HCT116 (cell line): ENCODE results near the gene C6orf118. TPM values are rescaled to one million over a fixed set of nuclear protein-coding genes. Genes with fewer than 3 reads are reported as not detected.

Experiments used
- ATAC-seq: fragments of 200-7000 bp; cut with Tn5 transposase; 2 replicates; pipeline ENCODE4 v1.9.1; 2020; ENCODE audit warnings: mild to moderate bottlenecking, moderate library complexity
- BruUV-seq: library from RNA; stranded (reverse); fragments of 400-500 nt; replicated peaks from 2 replicates; lab custom pipeline; 2021; lab: Mats Ljungman, UMichigan
- CTCF ChIA-PET: fragments of 300-600 bp; sonication (Branson Sonifier 250); formaldehyde crosslinking; loops from one replicate; lab custom pipeline; 2021; ENCODE audit warnings: antibody characterized with exemption; lab: Charles Lee
- POLR2A ChIA-PET: fragments of 300-600, 350-600 bp; sonication (Branson Sonifier 250); formaldehyde crosslinking; loops from one replicate; lab custom pipeline; 2021; ENCODE audit warnings: antibody characterized with exemption; lab: Charles Lee
- RAD21 ChIA-PET, 2 experiments: fragments of 300-600 bp; sonication (Branson Sonifier 250); formaldehyde crosslinking; loops; one replicate each; lab custom pipeline; 2023; ENCODE audit warnings: low total read pairs in 2 of 2; ENCODE audit not compliant: uncharacterized antibody in 2 of 2, unreplicated experiment in 2 of 2, low non-redundant PET in 1 of 2; lab: Charles Lee
- DNase-seq: peaks from one replicate; pipeline ENCODE4 v3.0.0-alpha.2; 2010; ENCODE audit warnings: low read depth, low spot score
- H2AFZ ChIP-seq: fragments of 200-600 bp; shearing (Covaris generic), sonication (generic); 2 replicates; pipeline ENCODE4 v1.6.1; 2017; ENCODE audit warnings: low read depth, mixed run types, mixed read lengths, antibody characterized with exemption, low read length; ENCODE audit not compliant: poor library complexity, severe bottlenecking
- H3K27ac ChIP-seq: 2 replicates; pipeline ENCODE4 v1.5.1; 2012; ENCODE audit warnings: low read depth, low read length
- H3K27me3 ChIP-seq: fragments of 200-600 bp; sonication (generic); 2 replicates; pipeline ENCODE4 v1.6.1; 2016; ENCODE audit warnings: mixed run types, low read length, mixed read lengths; ENCODE audit not compliant: insufficient read depth
- H3K36me3 ChIP-seq, 2 experiments: fragments of 200-500 bp in 1 of 2; fragments of 200-600 bp in 1 of 2; sonication (Bioruptor generic) in 1 of 2; sonication (generic) in 1 of 2; 2 replicates each; pipeline versions ENCODE4 v1.5.1 to v1.6.1; 2014 to 2016; ENCODE audit warnings: low read length in 2 of 2, inconsistent platforms in 1 of 2, mixed read lengths in 1 of 2, mixed run types in 1 of 2; ENCODE audit not compliant: insufficient read depth in 2 of 2, control insufficient read depth in 1 of 2
- H3K4me1 ChIP-seq, 2 experiments: fragments of 200-600 bp in 1 of 2; sonication (generic) in 1 of 2; 2 replicates each; pipeline versions ENCODE4 v1.5.1 to v1.6.1; 2012 to 2017; ENCODE audit warnings: low read length in 2 of 2, inconsistent platforms in 1 of 2, mild to moderate bottlenecking in 1 of 2, mixed read lengths in 1 of 2, mixed run types in 1 of 2, moderate library complexity in 1 of 2; ENCODE audit not compliant: insufficient read depth in 2 of 2, control insufficient read depth in 1 of 2
- H3K4me2 ChIP-seq: fragments of 200-600 bp; sonication (generic); 2 replicates; pipeline ENCODE4 v1.6.1; 2017; ENCODE audit warnings: mixed run types, low read length, mixed read lengths
- H3K4me3 ChIP-seq, 2 experiments: fragments of 200-600 bp in 1 of 2; sonication (generic) in 1 of 2; replicated peaks in 1 of 2; 2 replicates each; pipeline ENCODE4 v1.5.1; 2011 to 2016; ENCODE audit warnings: low read length in 2 of 2, control low read depth in 1 of 2, low read depth in 1 of 2, mild to moderate bottlenecking in 1 of 2, mixed read lengths in 1 of 2, mixed run types in 1 of 2
- H3K79me2 ChIP-seq: fragments of 200-600 bp; sonication (generic); 2 replicates; pipeline ENCODE4 v1.6.1; 2017; ENCODE audit warnings: mild to moderate bottlenecking, mixed run types, low read length, moderate library complexity, mixed read lengths; ENCODE audit not compliant: insufficient read depth
- H3K9ac ChIP-seq: fragments of 200-600 bp; sonication (generic); 2 replicates; pipeline ENCODE4 v1.6.1; 2016; ENCODE audit warnings: low read length, mixed read lengths
- H3K9me2 ChIP-seq: fragments of 200-600 bp; sonication (generic), shearing (Covaris generic); 2 replicates; pipeline ENCODE4 v1.6.1; 2017; ENCODE audit warnings: mixed run types, mild to moderate bottlenecking, moderate library complexity; ENCODE audit not compliant: insufficient read depth
- H3K9me3 ChIP-seq, 2 experiments: fragments of 200-500 bp in 1 of 2; fragments of 200-600 bp in 1 of 2; sonication (Bioruptor generic) in 1 of 2; sonication (generic) in 1 of 2; 2 replicates each; pipeline ENCODE4 v1.6.1; 2014 to 2017; ENCODE audit warnings: low read length in 2 of 2, mixed read lengths in 2 of 2, inconsistent platforms in 1 of 2, low read depth in 1 of 2, mild to moderate bottlenecking in 1 of 2, mixed run types in 1 of 2, moderate library complexity in 1 of 2; ENCODE audit not compliant: control insufficient read depth in 1 of 2, insufficient read depth in 1 of 2
- H4K20me1 ChIP-seq: fragments of 200-600 bp; sonication (generic), shearing (Covaris generic); 2 replicates; pipeline ENCODE4 v1.6.1; 2017; ENCODE audit warnings: mixed run types, mild to moderate bottlenecking, moderate library complexity; ENCODE audit not compliant: insufficient read depth
- CBX3 ChIP-seq: IDR thresholded peaks from 2 replicates; pipeline ENCODE4 v1.6.1; 2012; ENCODE audit warnings: low read depth
- CTCF ChIP-seq, 3 experiments: fragments of 200-600 bp in 1 of 3; sonication (generic) in 1 of 3; IDR thresholded peaks in 2 of 3; conservative IDR thresholded peaks in 1 of 3; 2 replicates each; pipeline ENCODE4 v1.5.1; 2012 to 2017; ENCODE audit warnings: low read depth in 2 of 3, low read length in 2 of 3, antibody characterized with exemption in 1 of 3, borderline replicate concordance in 1 of 3, control low read depth in 1 of 3, mild to moderate bottlenecking in 1 of 3, mixed read lengths in 1 of 3, mixed run types in 1 of 3, moderate library complexity in 1 of 3; ENCODE audit not compliant: insufficient read depth in 1 of 3
- ELF1 ChIP-seq: IDR thresholded peaks from 2 replicates; pipeline ENCODE4 v1.6.1; 2012; ENCODE audit warnings: low read depth, borderline replicate concordance
- EZH2 ChIP-seq: fragments of 200-600 bp; sonication (generic); IDR thresholded peaks from 2 replicates; pipeline ENCODE4 v1.6.1; 2017; ENCODE audit warnings: antibody characterized with exemption, mixed run types
- EZH2phosphoT487 ChIP-seq: fragments of 200-600 bp; IDR thresholded peaks from 2 replicates; pipeline ENCODE4 v1.6.1; 2018; ENCODE audit warnings: antibody characterized with exemption, borderline replicate concordance
- FOSL1 ChIP-seq: IDR thresholded peaks from 2 replicates; pipeline ENCODE4 v1.6.1; 2012; ENCODE audit warnings: low read depth
- JUND ChIP-seq: IDR thresholded peaks from 2 replicates; pipeline ENCODE4 v1.6.1; 2012
- MAX ChIP-seq: IDR thresholded peaks from 2 replicates; pipeline ENCODE4 v1.6.1; 2012
- SP1 ChIP-seq: IDR thresholded peaks from 2 replicates; pipeline ENCODE4 v1.6.1; 2012; ENCODE audit warnings: low read depth
- SRF ChIP-seq: IDR thresholded peaks from 2 replicates; pipeline ENCODE4 v1.6.1; 2012; ENCODE audit warnings: low read depth
- TCF7L2 ChIP-seq: IDR thresholded peaks from 2 replicates; pipeline ENCODE4 v1.7.0; 2011; ENCODE audit warnings: borderline replicate concordance, inconsistent platforms; ENCODE audit not compliant: insufficient read depth, insufficient read length; ENCODE audit errors: extremely low read depth
- ZFX ChIP-seq: fragments of 450-650 bp; IDR thresholded peaks from 2 replicates; pipeline ENCODE4 v1.6.1; 2017
- ZNF274 ChIP-seq: fragments of 200-500 bp; sonication (Bioruptor generic); IDR thresholded peaks from 2 replicates; pipeline ENCODE4 v1.6.1; 2014; ENCODE audit warnings: mild to moderate bottlenecking, low read depth, low read length, inconsistent platforms
- intact Hi-C: fragments of 100-400 bp; cut with micrococcal nuclease; formaldehyde crosslinking; loops from 2 replicates; pipeline ENCODE4 v1.10.0; 2022
- total RNA-seq: library from RNA; stranded (reverse); gene quantifications from one replicate; pipeline ENCODE4 v1.2.1, GENCODE V29; 2021; ENCODE audit not compliant: unreplicated experiment

Gene C6orf118
- total RNA-seq, 1 experiment from 2014 or later = not detected

GRCh38 chr6:165243801-165244200 lies 65.6 kb downstream of the C6orf118 start:
- DNase-seq = no peak
- no peak overlapping the region for H3K4me2 ChIP-seq
- intact Hi-C loops = no loop called here
- peaks cover 0 to 11% of the 10 kb centered on the region in 2 experiments; a peak in 2 of 4 replicates for H3K9me3 ChIP-seq
- H3K79me2 ChIP-seq = no peaks in the 10 kb centered on the region
- POLR2A ChIA-PET = no interaction called here
- H3K4me1 ChIP-seq = no peaks in the 10 kb centered on the region
- no peaks in the 10 kb centered on the region for H3K9me2 ChIP-seq
- CTCF ChIA-PET = no interaction called here
- H3K27ac ChIP-seq = no peak overlapping the region
- ATAC-seq = no peak
- H4K20me1 ChIP-seq = no peaks in the 10 kb centered on the region
- no peaks in the 10 kb centered on the region for H3K27me3 ChIP-seq
- TF ChIP-seq FOSL1 (no peak), TCF7L2 (no peak), MAX (no peak), ELF1 (no peak), EZH2 (no peak), CTCF (IDR thresholded peaks at IDR 0.05 in 2 of 3, conservative IDR thresholded peaks at IDR 0.05 in 1 of 3; ENCODE audit: borderline replicate concordance in 1 of 3, insufficient read depth in 1 of 3, low read depth in 2 of 3, low read length in 2 of 3) (no peak), JUND (no peak), SRF (no peak), ZNF274 (no peak), ZFX (no peak), SP1 (no peak), EZH2phosphoT487 (no peak), CBX3 (no peak)
- RAD21 ChIA-PET = no interaction called here
- no peak overlapping the region for H3K4me3 ChIP-seq
- H2AFZ ChIP-seq = no peak overlapping the region
- BruUV-seq = no TSS peak
- no peak overlapping the region for H3K9ac ChIP-seq
- H3K36me3 ChIP-seq = no peaks in the 10 kb centered on the region
